ENCODE results near the gene RBM33. TPM values are rescaled to one million over a fixed set of nuclear protein-coding genes. Genes with fewer than 3 reads are reported as not detected.

Gene RBM33
- total RNA-seq, 4 donors from 2014 or later, result 35.7 to 59.9 (median 44.5) TPM

- intact Hi-C loops (cut with DNase I), result no loop called here
- H3K36me3 ChIP-seq, result peaks cover 0 to 4% of the 10 kb centered on the region in 2 donors
- WGBS, 2 donors, result 88 to 92% methylated on average over 6 of the region's 6 CpGs
- no peaks in the 10 kb centered on the region for H3K27me3 ChIP-seq
- no peak overlapping the region for H3K4me3 ChIP-seq (replicated peaks in 1 of 3)
- TF ChIP-seq CTCF (IDR thresholded peaks at IDR 0.05) (no peak), POLR2A (IDR thresholded peaks at IDR 0.05) (no peak)
- no peak overlapping the region for H3K27ac ChIP-seq
- H3K4me1 ChIP-seq, result no peaks in the 10 kb centered on the region
- DNase-seq, result no peak
- no peaks in the 10 kb centered on the region for H3K9me3 ChIP-seq
Measured at GRCh38 chr7:155728116-155728515, 83.7 kb downstream of the RBM33 start.

GRCh38 chr7:155729847-155730246 lies 85.4 kb downstream of the RBM33 start:
- WGBS, 2 donors, result 86 to 90% methylated on average over 6 of the region's 6 CpGs
- intact Hi-C loops (cut with DNase I), result no loop called here

GRCh38 chr7:155731380-155731779 lies 86.9 kb downstream of the RBM33 start:
- intact Hi-C loops (cut with DNase I), result no loop called here
- 88 to 96% methylated on average over 3 of the region's 3 CpGs for WGBS, 2 donors

More at GRCh38 chr7:155729847-155730246, 85.4 kb downstream of the RBM33 start:
- no peaks in the 10 kb centered on the region for H3K9me3 ChIP-seq
- peaks cover 0 to 4% of the 10 kb centered on the region in 2 donors for H3K36me3 ChIP-seq
- TF ChIP-seq POLR2A (IDR thresholded peaks at IDR 0.05) (no peak), CTCF (IDR thresholded peaks at IDR 0.05) (no peak)
- H3K27me3 ChIP-seq, result no peaks in the 10 kb centered on the region
- H3K4me3 ChIP-seq (replicated peaks in 1 of 3), result no peak overlapping the region
- H3K4me1 ChIP-seq, result peaks cover 7% of the 10 kb centered on the region in 2 donors
- DNase-seq, result no peak
- H3K27ac ChIP-seq, result no peak overlapping the region

GRCh38 chr7:155731871-155732270 lies 87.4 kb downstream of the RBM33 start:
- Histone ChIP-seq H3K36me3 (peaks cover 0 to 4% of the 10 kb centered on the region in 2 donors), H3K9me3 (no peaks in the 10 kb centered on the region), H3K27me3 (no peaks in the 10 kb centered on the region), H3K27ac (no peak overlapping the region), H3K4me3 (replicated peaks in 1 of 3) (no peak overlapping the region), H3K4me1 (peaks cover 7% of the 10 kb centered on the region in 2 donors)
- TF ChIP-seq CTCF (IDR thresholded peaks at IDR 0.05) (no peak), POLR2A (IDR thresholded peaks at IDR 0.05) (no peak)
- WGBS, 2 donors, result 95 to 97% methylated on average over 1 of the region's 1 CpG
- no peak for DNase-seq
- intact Hi-C loops (cut with DNase I), result no loop called here

More at GRCh38 chr7:155731380-155731779, 86.9 kb downstream of the RBM33 start:
- H3K27ac ChIP-seq, result no peak overlapping the region
- no peak for DNase-seq
- H3K4me3 ChIP-seq (replicated peaks in 1 of 3), result no peak overlapping the region
- H3K4me1 ChIP-seq, result peaks cover 7% of the 10 kb centered on the region in 2 donors
- no peaks in the 10 kb centered on the region for H3K27me3 ChIP-seq
- H3K36me3 ChIP-seq, result peaks cover 0 to 4% of the 10 kb centered on the region in 2 donors
- no peaks in the 10 kb centered on the region for H3K9me3 ChIP-seq
- TF ChIP-seq CTCF (IDR thresholded peaks at IDR 0.05) (no peak), POLR2A (IDR thresholded peaks at IDR 0.05) (no peak)

GRCh38 chr7:155732286-155732685 lies 87.8 kb downstream of the RBM33 start:
- no peak overlapping the region for H3K4me3 ChIP-seq (replicated peaks in 1 of 3)
- H3K27ac ChIP-seq, result no peak overlapping the region
- peaks cover 7% of the 10 kb centered on the region in 2 donors for H3K4me1 ChIP-seq
- no peaks in the 10 kb centered on the region for H3K9me3 ChIP-seq
- H3K27me3 ChIP-seq, result no peaks in the 10 kb centered on the region
- intact Hi-C loops (cut with DNase I), result no loop called here
- TF ChIP-seq CTCF (IDR thresholded peaks at IDR 0.05) (no peak), POLR2A (IDR thresholded peaks at IDR 0.05) (no peak)
- peaks cover 0 to 4% of the 10 kb centered on the region in 2 donors for H3K36me3 ChIP-seq
- 94 to 96% methylated on average over 6 of the region's 6 CpGs for WGBS, 2 donors
- DNase-seq, result no peak

Data from thyroid gland (tissue), 4 donors.